Stimulated activated naive CD8-positive, alpha-beta T cell treated with anti-CD3 and anti-CD28 coated beads, Interleukin-15, Interleukin-2, amounts not matched to agents 100 U/mL and 50 U/mL, for 24 hours (primary cell): ENCODE measurements around the gene OR4D11.
"Not testable (repeated sequence)": the region's sequence is repeated elsewhere in the genome, so short reads cannot be mapped to it uniquely, and the experiment has no call there.

Source experiments
- ATAC-seq: fragments of 150-1000 bp; cut with Tn5 transposase; one replicate; pipeline ENCODE4 v1.10.0; 2021
- DNase-seq: peaks from one replicate; pipeline ENCODE4 v3.0.0; 2021

OR4D11 gene

DNA sequence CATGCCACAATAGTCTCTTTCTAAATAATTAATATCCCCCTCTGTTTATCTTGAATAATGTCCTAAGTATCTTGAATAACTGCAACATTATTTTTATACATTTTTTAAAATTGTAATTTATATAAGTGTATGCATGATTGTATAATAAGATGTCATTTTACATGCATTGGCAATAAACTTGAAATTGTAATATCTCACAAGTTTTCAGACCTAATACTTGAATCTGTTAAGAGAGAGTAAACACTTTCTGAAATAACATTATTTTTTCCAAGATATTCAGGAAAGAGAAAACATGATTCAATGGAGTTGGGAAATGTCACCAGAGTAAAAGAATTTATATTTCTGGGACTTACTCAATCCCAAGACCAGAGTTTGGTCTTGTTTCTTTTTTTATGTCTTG, at the start of gene OR4D11:
TSS of gene OR4D11 (plus strand) at position 301 of the 400 bp plus-strand sequence. CDS start at position 301, 0 bp downstream.
- DNase-seq (no peak), ATAC-seq (no peak)

DNA sequence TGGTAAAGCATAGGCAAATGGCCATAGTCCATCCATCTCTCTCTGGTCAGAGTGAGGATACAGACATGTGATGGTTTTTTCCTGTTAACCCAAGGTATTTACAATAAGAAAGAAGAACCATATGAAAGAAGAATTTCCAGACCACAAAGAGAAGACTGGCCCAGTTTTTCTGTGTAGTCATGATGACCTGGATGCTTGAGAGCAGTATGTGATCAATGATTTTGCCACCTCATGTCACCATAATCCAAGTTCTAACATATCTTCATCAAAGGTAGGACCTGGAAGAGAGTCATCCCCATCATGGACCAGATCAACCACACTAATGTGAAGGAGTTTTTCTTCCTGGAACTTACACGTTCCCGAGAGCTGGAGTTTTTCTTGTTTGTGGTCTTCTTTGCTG, 46.7 kb upstream of the OR4D11 start, which contains the start of gene OR4D6:
TSS of gene OR4D6 (plus strand) at position 301 of the 400 bp plus-strand sequence. CDS start at position 301, 0 bp downstream.
- DNase-seq: no peak
- ATAC-seq: no peak

DNA sequence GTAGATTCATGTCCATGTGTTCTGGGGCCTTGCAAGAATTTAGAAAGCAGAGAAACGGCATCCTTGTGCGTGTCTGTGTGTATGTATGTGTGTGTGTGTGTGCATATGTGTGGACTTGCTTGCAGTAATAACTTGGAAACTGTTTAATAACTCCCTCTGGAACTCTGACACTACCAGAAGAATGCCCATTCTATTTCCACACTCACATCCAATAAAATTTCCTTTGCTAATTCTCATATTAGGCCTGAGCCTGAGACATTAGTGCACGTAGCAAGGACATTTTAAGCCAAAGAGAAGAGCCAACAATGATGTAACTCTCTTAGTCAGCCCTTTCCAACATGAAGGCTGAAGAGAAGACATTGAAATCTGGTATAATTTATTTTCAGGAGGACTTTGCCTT, 43.5 kb upstream of the OR4D11 start:
- DNase-seq (no peak), ATAC-seq (no peak)

DNA sequence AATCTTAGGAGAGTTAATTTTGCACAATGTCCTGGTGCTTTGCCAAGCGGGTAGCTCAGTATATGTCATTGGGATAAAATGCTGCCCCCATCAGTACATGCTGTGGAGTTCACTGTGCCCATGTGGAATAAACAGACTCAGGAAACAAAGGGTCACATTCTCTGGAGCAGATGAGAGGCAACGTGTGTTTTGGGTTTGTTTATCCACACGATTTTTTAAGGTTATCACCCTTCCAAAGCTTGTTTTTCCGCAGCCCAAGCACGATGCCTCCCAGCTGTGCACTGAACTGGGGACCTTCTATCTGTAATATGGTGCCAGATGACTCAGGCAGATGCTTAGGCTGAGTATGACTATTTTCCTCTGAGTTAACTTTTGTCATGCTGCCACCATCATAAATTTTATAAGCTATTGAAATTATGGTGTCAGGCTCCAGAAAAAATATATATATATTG, 40.2 kb upstream of the OR4D11 start:
- DNase-seq (no peak), ATAC-seq (no peak)

DNA sequence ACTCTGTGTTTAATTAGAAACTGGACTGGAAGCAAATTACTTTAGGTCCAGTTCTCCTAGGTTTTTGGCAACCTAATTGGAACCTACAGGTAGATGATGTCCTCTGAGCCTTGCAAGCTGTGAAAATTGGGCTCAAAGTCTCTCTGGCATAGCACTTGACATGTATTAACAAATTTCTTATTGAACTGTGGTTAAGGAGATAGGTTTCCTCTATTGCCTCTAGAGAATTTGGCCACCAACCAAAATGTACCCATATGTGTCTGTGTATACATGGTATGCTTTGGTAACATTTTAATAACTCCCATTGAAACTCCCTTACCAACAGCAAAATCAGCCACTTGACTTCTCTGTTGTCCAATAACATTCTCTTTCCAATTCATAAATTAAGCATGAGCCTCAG, 30.4 kb upstream of the OR4D11 start, which contains the start of gene OR4D10:
TSS of gene OR4D10 (plus strand) at position 301 of the 400 bp plus-strand sequence. CDS start 4,115 bp downstream, outside the sequence.
- ATAC-seq (no peak), DNase-seq (no peak)

DNA sequence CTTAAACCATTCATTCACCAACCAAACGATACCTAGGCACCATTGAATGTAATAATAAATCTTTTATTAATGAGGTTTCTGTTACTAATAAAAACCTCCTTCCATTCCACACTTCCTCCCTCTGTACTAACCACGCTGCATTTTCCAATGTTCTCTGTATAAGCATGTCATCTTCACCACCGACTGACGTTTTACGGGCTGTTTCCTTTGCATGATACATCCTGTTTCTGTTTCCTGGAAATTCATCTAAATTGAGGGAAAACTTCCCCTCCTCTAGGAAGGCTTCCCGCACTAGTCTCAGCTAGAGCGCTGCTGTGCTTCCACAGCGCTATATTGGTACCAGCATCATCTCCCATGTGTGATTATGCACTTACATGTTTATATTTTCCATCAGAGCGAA, 28.2 kb upstream of the OR4D11 start:
- ATAC-seq (no peak), DNase-seq (no peak)

DNA sequence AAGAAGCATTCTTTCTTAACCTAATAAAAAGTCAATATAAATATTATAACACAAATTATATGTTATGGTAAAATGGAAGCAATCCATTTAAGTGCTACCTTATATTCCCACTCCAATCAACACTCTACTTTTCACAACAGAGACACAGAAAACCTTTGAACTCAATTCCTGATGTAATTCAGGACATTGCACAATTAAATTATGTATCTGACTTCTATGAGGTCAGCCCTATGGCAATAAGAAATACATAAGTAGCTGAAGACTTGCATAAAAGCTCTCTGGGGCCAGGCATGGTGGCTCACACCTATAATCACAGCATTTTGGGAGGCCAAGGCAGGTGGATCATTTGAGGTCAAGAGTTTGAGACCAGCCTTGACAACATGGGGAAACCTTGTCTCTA, 23.5 kb upstream of the OR4D11 start:
- DNase-seq: no peak
- no peak for ATAC-seq

DNA sequence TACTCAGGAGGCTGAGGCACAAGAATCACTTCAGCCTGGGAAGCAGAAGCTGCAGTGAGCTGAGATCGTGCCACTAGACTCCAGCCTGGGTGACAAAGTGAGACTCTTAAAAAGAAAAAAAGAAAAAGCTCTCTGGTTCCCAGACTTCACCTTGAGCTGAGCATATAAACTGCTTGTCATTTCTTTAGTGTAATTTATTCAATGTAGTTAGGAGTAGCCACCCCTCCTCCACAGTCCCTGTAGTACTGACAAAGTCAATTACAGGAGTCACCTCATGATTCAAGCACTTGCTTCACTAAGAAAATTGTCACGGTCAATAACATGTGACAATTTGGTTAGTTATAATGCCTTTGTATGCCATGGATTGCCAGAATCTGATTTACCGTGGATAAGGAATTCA, 23.0 kb upstream of the OR4D11 start:
- no peak for DNase-seq
- ATAC-seq: no peak

DNA sequence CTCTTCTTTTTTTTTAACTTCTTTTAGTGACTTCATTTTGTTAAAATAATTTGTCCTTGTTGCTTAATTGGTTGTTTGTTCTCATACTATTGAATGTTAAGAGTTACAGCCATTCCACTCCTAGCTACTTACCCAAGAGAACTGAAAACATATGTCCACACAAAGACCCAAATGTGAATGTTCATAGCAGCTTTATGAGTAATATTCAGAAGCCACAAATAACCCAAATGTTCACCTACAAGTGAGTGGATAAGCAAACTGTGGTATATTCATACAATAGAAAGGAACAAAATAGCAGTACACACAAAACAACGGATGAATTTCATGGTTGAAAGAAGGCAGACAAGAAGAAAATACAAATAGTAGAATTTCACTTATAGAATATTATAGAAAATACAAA, 1.4 kb upstream of the OR4D11 start:
- DNase-seq (no peak), ATAC-seq (no peak)

DNA sequence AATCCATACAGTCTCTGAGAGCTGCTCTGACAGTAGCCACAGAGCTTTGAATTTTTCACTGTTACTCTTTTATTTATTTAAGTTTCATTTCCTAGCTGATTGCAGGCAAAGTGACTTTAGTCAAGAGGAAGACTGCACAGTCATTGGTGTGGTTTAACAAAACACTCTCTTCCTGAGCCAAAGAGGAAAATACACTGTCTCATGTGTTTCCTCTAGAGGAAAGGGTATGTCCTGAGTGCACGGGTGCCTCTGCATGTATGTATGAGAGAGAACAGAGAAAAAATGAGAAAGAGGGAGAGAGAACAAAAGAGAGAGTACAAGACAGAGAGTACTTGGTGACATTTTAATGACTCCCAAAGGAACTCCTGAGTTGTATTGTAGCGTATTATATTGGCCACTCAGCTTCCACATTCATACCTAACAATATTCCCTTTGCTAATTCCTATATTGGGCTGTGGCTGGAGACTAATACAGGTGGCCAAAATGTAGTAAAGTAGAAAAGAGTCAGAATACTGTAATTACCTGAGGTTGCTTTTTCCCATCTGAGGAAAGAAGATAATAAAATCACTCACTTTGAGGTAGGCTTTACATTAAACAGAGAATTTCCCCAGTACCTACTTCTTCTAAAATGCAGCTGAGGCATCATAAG, 7.7 kb downstream of the OR4D11 start, which contains the start of gene OR4D9:
TSS of gene OR4D9 (plus strand) at position 599 of the 649 bp plus-strand sequence. CDS start 3,374 bp downstream, outside the sequence.
- DNase-seq (no peak), ATAC-seq (peak; percentile 46)

DNA sequence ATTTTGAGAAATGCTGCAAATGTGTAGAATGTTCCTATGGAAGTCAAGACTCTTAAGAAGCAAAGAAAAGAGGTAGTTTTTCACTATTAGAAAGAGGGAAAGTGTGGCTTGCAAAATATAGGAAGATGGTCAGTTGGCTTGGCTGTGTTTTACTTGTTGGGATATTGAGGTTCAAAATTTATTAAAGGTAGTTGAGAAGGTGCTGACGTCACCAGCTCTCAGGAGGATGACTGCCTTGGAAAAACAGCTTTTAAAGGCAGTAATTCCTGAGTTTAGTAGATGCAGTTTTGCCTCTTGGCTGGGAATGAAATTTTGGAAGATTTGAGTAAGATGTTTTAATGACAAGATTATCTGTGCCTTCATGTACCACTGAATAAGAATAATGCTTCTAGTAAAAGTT, 8.3 kb downstream of the OR4D11 start:
- no peak for ATAC-seq
- DNase-seq: no peak

DNA sequence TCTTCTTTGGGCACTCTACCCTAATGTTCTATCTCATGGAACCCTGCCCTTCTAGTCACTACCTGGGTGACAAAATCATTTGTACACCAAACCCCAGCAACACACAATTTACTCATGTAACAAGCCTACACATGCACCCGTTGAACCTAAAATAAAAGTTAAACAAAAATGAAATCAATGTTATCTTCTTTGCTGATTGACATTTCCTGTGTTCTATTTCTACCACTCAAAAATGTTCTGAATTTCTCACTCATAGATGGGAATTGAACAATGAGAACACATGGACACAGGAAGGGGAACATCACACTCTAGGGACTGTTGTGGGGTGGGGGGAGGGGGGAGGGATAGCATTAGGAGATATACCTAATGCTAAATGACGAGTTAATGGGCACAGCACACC, 16.8 kb downstream of the OR4D11 start:
- not testable (repeated sequence) for DNase-seq, ATAC-seq

DNA sequence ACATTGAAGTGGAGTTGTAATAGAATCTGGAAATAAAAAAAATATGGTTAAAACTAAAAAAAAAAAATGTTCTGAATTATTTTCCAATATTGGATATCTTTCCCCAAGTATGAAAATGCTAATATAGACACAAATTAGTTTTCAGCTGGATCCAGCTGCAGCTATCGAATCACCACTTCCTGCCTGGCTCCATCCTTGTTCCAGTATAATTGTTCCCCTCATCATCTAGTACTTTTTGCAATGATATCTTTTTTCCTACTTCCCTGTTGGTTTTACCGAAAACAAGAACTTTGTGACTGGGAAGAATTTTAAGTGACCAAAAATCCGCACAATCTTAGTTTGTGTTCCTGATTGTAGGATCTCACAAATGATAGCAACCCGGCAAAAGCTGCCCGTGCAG, 17.4 kb downstream of the OR4D11 start:
- ATAC-seq (no peak), DNase-seq (no peak)

DNA sequence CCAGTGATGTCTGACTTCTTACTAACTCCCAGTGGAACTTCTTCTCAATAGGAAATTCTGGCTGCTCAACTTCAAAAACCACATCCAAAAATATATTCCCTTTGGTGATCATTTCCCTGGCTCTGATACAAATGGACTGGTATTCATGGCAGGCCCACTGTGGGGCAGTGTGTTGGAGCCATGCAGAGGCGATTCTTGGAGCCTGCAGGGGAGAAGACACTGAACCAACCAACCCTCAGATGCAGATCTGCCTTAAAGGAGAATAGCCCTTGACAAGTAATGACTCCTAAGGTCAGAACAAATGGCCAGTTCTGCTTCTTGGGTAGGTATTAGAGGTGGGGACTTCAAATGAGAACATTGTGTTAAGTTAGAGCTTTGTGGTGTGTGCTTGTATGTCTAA, 20.2 kb downstream of the OR4D11 start:
- DNase-seq (no peak), ATAC-seq (no peak)

DNA sequence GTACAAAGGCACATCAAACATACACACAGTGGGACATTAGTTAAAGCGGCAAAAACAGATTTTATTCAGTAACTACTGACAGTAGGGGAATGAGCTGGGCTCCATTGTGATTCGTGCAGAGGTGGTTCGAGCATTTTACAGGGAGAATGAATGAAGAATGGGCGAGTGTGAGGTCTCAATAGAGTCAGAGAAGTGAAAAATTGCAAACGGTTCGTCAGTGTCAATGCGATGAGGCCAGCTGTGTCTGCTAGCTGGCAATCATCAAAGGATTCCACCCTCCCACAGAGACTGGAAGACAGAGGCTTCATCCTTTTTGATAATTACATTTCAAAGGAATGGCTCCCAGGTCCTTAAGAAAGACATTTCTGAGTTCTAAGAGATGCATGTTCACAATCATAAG, 25.3 kb downstream of the OR4D11 start:
- ATAC-seq (no peak), DNase-seq (no peak)

DNA sequence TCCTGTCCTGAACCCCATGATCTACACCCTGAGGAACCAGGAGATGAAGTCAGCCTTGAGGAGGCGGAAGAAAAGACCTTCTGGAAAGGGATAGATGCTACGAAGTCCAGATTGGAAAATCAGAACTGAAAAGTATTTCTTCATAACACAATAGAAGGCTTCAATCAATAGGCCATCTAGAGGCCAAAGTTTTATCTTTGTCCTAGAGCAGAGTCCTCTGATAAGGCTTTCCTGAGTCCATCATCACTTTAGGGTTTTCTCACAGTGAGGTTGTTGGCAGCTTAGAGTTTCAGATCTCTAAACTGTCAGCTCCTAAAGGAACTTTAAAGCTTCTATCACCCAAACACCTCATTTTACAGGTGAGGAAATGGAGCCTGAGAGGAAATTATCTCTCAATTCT, 29.2 kb downstream of the OR4D11 start:
- DNase-seq: no peak
- ATAC-seq: no peak

DNA sequence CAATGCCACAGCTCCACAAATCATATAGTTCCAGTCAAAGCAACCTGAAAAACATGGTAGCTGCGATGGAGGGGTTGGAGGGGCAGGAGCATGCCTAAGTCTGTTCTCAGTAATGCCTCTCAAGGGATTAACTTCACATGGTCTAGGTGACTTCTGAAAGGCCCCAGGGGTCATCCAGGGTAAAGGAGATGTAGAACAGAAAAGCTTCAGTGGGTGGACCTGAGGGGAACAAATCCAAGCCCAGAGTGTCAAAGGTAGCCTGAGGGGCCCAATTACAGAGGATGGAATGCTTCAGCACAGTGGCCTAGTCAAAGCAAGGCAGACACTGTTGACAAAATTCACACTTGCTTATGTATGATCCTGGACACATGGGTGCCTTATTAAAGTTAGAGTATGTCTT, 31.3 kb downstream of the OR4D11 start:
- no peak for ATAC-seq
- DNase-seq: no peak

DNA sequence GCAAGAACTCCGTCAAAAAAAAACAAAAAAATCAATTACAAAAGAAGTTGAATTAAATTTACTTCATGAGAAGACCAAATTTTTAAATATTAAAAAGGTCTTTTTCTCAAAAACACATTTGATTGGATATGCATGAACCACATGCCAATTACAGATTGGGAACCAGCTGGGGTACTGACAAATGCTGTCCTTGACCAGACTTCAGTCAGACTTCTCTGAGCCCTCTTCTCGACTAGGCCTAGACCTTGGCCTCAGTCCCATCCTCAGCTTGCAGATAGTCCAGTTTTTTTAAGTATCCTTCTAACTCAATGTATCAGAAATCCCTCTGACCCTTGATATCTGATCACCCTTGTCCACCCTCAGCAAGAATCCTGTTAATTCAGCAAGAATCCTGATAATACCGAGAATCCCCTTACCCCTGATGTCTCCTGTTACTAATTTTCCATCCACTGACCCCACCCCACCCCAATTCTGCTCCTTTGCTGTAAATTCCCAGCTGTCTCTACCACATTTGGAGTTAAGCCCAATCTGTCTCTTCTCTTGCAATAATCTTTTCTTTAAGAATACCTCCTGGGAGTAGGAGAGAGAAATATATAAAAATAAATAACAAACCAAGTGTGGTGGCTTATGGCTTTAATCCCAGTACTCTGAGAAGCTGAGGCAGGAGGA, 38.9 kb downstream of the OR4D11 start:
- no peak for DNase-seq
- no peak for ATAC-seq

DNA sequence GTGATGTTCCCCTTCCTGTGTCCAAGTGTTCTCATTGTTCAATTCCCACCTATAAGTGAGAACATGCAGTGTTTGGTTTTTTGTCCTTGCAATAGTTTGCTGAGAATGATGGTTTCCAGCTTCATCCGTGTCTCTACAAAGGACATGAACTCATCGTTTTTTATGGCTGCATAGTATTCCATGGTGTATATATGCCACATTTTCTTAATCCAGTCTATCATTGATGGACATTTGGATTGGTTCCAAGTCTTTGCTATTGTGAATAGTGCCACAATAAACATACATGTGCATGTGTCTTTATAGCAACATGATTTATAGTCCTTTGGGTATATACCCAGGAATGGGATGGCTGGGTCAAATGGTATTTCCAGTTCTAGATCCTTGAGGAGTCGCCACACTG, 40.3 kb downstream of the OR4D11 start:
- not testable (repeated sequence) for ATAC-seq, DNase-seq

DNA sequence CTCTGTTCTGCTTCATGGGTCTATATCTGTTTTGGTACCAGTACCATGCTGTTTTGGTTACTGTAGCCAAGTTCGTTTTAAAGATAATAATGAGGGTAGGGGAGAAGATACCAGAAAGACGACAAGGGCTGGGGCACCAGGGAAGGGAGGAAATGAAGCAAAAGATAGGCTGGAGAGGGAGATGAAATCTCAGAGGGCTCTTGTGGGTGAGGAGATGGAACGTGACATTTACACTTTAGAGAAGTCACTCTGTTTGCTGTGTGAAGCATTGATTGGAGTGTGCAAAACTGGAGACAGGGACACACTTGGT, 41.4 kb downstream of the OR4D11 start:
- DNase-seq (no peak), ATAC-seq (no peak)

DNA sequence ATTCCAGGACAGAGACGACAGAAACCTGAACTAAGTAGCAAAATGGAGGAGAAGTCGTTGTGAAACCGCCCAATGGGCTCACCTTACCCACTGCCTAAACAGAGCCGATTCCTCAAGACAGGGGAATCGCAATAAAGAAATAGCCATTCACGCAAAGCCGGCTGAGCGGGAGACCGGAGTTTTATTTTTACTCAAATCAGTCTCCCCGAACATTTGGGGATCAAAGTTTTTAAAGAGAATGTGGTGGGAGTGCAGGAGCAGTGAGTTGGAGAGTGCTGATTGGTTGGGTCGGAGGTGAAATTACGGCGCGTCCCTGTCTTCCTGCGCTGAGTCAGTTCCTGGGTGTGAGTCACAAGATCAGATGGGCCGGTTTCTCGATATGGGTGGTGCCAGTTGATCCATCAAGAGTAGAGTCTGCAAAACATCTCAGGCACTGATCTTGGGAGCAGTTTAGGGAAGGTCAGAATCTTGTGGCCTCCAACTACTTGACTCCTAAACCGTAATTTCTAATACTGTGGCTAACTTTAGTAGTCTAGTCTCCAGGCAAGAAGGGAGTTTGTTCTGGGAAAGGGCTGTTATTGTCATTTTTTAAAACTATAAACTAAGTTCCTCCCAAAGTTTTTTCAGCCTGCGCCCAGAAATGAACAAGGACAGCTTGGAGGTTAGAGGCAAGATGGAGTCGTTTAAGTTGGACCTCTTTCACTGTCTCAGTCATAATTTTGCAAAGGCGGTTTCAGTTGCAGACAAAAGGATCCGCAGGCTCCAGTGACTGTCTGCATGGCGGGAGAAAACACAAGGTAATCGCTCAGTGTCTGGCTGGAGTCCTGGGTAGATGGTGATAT, 42.0 kb downstream of the OR4D11 start:
- DNase-seq (no peak), ATAC-seq (no peak)

DNA sequence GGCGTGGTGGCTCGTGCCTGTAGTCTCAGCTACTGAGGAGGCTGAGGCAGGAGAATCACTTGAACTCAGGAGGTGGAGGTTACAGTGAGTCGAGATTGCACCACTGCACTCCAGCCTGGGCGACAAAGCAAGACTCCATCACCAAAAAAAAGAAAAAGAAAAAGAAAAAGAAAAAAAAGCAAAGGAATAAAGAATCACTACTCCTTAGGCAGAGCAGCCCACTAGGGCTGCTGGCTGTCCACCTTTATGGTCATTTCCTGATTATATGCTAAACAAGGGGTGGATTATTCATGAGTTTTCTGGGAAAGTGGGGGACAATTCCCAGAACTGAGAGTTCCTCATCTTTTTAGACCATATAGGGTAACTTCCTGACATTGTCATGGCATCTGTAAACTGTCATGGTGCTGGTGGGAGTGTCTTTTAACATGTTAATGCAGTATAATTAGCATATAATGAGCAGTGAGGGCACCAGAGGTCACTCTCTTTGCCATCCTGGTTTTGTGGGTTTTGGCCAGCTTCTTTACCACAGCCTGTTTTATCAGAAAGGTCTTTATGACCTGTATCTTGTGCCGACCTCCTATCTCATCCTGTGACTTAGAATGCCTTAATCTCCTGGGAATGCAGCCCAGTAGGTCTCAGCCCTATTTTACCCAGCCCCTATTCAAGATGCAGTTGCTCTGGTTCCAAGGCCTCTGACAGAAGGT, 44.4 kb downstream of the OR4D11 start:
- not testable (repeated sequence) for ATAC-seq, DNase-seq
